Measurements from ENCODE around the gene CHD6. TPM values are rescaled to one million over a fixed set of nuclear protein-coding genes. Genes with fewer than 3 reads are reported as not detected.

The CHD6 gene
- total and polyA plus RNA-seq, 2 of the 13 experiments (the other 11 are each of a cell fraction or from before 2014, with no cell fraction given): 14.4 to 52.0 TPM

DNA sequence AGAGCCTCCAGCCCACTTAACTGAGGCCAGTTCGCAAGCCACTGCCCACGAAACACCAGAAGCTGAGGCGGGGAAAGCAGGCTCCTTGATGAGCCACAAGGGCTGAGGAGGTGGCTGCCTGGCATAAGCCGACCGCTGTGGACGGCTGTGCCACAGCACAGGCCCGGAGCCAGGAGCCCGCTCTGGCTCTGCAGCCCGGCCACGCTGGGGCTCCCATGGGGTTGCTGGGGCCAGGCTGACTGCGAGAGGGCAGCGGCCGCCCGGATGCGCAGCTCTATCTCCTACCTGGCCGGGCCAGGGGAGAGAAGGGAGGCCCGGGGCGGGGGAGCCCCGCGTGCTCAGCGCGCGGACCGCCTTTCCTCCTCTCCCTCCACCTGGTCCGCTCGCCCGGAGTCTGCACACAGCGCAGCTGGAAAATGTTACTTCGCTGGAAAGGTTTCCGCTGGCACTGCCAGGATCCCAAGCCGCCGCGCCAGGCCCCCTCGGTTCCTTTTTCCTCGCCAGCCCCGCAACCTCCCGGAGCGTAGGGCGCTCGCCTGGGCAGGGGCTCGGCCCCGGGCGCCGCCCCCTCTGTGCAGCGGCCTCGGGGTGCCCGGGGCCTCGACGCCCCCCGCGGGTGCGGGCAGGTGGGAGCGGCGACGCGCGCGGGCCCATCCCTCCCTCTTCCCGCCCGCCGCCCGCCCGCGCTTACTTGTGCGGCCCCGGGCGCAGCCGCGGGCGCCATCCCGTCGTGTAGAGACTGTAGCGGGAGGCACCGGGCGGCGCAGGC is 252.2 kb downstream of the CHD6 start (continued):
- no peak for TF ChIP-seq ZBTB40 (IDR thresholded peaks at IDR 0.05)
- TF ChIP-seq ZBTB40 (CRISPR knock-in tag; IDR thresholded peaks at IDR 0.05): no peak
- TF ChIP-seq PITX1 (CRISPR knock-in tag; IDR thresholded peaks at IDR 0.05): 0 out of 2 replicates have a peak, but pooled peaks have one; percentile 21
- TF ChIP-seq MTF2 (CRISPR knock-in tag; IDR thresholded peaks at IDR 0.05; ENCODE audit: borderline replicate concordance): 0 out of 2 replicates have a peak, but pooled peaks have one; percentile 44
- TF ChIP-seq, protein P1, sequence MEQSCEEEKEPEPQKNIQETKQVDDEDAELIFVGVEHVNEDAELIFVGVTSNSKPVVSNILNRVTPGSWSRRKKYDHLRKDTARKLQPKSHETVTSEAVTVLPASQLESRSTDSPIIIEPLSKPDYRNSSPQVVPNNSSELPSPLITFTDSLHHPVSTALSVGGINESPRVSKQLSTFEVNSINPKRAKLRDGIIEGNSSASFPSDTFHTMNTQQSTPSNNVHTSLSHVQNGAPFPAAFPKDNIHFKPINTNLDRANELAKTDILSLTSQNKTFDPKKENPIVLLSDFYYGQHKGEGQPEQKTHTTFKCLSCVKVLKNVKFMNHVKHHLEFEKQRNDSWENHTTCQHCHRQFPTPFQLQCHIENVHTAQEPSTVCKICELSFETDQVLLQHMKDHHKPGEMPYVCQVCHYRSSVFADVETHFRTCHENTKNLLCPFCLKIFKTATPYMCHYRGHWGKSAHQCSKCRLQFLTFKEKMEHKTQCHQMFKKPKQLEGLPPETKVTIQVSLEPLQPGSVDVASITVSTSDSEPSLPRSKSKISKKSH (CRISPR knock-in tag; IDR thresholded peaks at IDR 0.05; ENCODE audit: borderline replicate concordance): peak; percentile 28; the same call in 1 of the 2 replicates
- peak; percentile 36 for TF ChIP-seq AGO1 (IDR thresholded peaks at IDR 0.05; ENCODE audit: low read depth, low read length, poor library complexity, severe bottlenecking)
- TF ChIP-seq ATF7-NPFF (CRISPR knock-in tag; IDR thresholded peaks at IDR 0.05; ENCODE audit: low read depth): peak; percentile 60; the same call in 1 of the 2 replicates
- no peak for TF ChIP-seq ZNF678 (CRISPR knock-in tag; IDR thresholded peaks at IDR 0.05)
- TF ChIP-seq SP2 (CRISPR knock-in tag; IDR thresholded peaks at IDR 0.05): no peak
- 0 out of 2 replicates have a peak, but pooled peaks have one; percentile 40 for TF ChIP-seq HES4 (CRISPR knock-in tag; IDR thresholded peaks at IDR 0.05; ENCODE audit: borderline replicate concordance)
- 0 out of 2 replicates have a peak, but pooled peaks have one; percentile 12 for TF ChIP-seq ZNF773 (CRISPR knock-in tag; IDR thresholded peaks at IDR 0.05; ENCODE audit: borderline replicate concordance)
- peak; percentile 51 for TF ChIP-seq RNF2 (conservative IDR thresholded peaks at IDR 0.05; ENCODE audit: low read depth)
- no peak for TF ChIP-seq ZNF251 (CRISPR knock-in tag; IDR thresholded peaks at IDR 0.05)
- TF ChIP-seq TBL1XR1 (IDR thresholded peaks at IDR 0.05; ENCODE audit: borderline replicate concordance, low read length, partially characterized antibody): no peak

Data from HepG2 (cell line).